ENCODE data around the gene GIPR.

DNA sequence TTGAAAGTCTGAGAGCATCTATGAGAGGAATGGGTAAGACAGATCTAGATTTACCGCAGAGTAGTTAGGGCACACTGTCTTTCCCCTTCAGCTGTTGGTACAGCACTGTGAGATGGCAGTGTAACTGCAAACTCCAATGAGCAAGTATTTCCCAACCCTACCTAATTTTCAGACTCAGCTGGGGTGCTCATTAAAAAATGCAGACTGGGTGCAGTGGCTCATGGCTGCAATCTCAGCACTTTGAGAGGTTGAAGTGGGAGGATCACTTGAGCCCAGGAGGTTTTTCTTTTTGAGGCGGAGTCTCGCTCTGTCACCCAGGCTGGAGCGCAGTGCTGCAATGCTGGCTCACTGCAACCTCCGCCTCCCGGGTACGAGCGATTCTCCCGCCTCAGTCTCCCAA, 37.1 kb downstream of the GIPR start:
- TF ChIP-seq, protein P1, sequence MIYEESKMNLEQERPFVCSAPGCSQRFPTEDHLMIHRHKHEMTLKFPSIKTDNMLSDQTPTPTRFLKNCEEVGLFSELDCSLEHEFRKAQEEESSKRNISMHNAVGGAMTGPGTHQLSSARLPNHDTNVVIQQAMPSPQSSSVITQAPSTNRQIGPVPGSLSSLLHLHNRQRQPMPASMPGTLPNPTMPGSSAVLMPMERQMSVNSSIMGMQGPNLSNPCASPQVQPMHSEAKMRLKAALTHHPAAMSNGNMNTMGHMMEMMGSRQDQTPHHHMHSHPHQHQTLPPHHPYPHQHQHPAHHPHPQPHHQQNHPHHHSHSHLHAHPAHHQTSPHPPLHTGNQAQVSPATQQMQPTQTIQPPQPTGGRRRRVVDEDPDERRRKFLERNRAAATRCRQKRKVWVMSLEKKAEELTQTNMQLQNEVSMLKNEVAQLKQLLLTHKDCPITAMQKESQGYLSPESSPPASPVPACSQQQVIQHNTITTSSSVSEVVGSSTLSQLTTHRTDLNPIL (CRISPR knock-in tag; IDR thresholded peaks at IDR 0.05; ENCODE audit: low read depth) = no peak
- TF ChIP-seq ZFP30 (CRISPR knock-in tag; IDR thresholded peaks at IDR 0.05) (no peak), GLIS3 (CRISPR knock-in tag; IDR thresholded peaks at IDR 0.05) (no peak), RARB (CRISPR knock-in tag; IDR thresholded peaks at IDR 0.05) (no peak), CSDC2 (CRISPR knock-in tag; IDR thresholded peaks at IDR 0.05) (no peak), ZFP3 (CRISPR knock-in tag; IDR thresholded peaks at IDR 0.05) (no peak), ZNF8 (CRISPR knock-in tag; IDR thresholded peaks at IDR 0.05) (no peak), ISL1 (CRISPR knock-in tag; IDR thresholded peaks at IDR 0.05) (no peak), BACH2 (CRISPR knock-in tag; IDR thresholded peaks at IDR 0.05; ENCODE audit: borderline replicate concordance) (no peak), ARNTL (CRISPR knock-in tag; IDR thresholded peaks at IDR 0.05; ENCODE audit: borderline replicate concordance, low read depth) (no peak)
- TF ChIP-seq, protein P2, sequence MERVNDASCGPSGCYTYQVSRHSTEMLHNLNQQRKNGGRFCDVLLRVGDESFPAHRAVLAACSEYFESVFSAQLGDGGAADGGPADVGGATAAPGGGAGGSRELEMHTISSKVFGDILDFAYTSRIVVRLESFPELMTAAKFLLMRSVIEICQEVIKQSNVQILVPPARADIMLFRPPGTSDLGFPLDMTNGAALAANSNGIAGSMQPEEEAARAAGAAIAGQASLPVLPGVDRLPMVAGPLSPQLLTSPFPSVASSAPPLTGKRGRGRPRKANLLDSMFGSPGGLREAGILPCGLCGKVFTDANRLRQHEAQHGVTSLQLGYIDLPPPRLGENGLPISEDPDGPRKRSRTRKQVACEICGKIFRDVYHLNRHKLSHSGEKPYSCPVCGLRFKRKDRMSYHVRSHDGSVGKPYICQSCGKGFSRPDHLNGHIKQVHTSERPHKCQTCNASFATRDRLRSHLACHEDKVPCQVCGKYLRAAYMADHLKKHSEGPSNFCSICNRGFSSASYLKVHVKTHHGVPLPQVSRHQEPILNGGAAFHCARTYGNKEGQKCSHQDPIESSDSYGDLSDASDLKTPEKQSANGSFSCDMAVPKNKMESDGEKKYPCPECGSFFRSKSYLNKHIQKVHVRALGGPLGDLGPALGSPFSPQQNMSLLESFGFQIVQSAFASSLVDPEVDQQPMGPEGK (CRISPR knock-in tag; IDR thresholded peaks at IDR 0.05; ENCODE audit: borderline replicate concordance) = no peak
- TF ChIP-seq, protein P3, sequence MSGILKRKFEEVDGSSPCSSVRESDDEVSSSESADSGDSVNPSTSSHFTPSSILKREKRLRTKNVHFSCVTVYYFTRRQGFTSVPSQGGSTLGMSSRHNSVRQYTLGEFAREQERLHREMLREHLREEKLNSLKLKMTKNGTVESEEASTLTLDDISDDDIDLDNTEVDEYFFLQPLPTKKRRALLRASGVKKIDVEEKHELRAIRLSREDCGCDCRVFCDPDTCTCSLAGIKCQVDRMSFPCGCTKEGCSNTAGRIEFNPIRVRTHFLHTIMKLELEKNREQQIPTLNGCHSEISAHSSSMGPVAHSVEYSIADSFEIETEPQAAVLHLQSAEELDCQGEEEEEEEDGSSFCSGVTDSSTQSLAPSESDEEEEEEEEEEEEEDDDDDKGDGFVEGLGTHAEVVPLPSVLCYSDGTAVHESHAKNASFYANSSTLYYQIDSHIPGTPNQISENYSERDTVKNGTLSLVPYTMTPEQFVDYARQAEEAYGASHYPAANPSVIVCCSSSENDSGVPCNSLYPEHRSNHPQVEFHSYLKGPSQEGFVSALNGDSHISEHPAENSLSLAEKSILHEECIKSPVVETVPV (CRISPR knock-in tag; IDR thresholded peaks at IDR 0.05) = no peak
- TF ChIP-seq, protein P4, sequence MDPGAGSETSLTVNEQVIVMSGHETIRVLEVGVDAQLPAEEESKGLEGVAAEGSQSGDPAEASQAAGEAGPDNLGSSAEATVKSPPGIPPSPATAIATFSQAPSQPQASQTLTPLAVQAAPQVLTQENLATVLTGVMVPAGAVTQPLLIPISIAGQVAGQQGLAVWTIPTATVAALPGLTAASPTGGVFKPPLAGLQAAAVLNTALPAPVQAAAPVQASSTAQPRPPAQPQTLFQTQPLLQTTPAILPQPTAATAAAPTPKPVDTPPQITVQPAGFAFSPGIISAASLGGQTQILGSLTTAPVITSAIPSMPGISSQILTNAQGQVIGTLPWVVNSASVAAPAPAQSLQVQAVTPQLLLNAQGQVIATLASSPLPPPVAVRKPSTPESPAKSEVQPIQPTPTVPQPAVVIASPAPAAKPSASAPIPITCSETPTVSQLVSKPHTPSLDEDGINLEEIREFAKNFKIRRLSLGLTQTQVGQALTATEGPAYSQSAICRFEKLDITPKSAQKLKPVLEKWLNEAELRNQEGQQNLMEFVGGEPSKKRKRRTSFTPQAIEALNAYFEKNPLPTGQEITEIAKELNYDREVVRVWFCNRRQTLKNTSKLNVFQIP (CRISPR knock-in tag; IDR thresholded peaks at IDR 0.05; ENCODE audit: borderline replicate concordance, low read depth) = no peak

All from SK-N-SH treated with all-trans-retinoic acid at 6 μM for 48 hours (cell line).